Measurements from ENCODE around the gene CRKL. TPM values are rescaled to one million over a fixed set of nuclear protein-coding genes. Genes with fewer than 3 reads are reported as not detected.

CRKL gene
- total RNA-seq, 1 experiment from 2014 or later: 30.6 TPM

GRCh38 chr22:20987375-20987774, 70.2 kb downstream of the CRKL start:
- DNase-seq (ENCODE audit: low read depth): no peak
- in situ Hi-C loops (cut with HindIII; ENCODE audit: low pct_unique_long_range_greater_than_20kb, low sequenced_read_pairs): no loop called here

GRCh38 chr22:20988573-20989322, 71.5 kb downstream of the CRKL start:
- no peak for DNase-seq (ENCODE audit: low read depth)
- in situ Hi-C loops (cut with HindIII; ENCODE audit: low pct_unique_long_range_greater_than_20kb, low sequenced_read_pairs): no loop called here

GRCh38 chr22:20989323-20990138, 72.3 kb downstream of the CRKL start:
- DNase-seq (ENCODE audit: low read depth): no peak
- in situ Hi-C loops (cut with HindIII; ENCODE audit: low pct_unique_long_range_greater_than_20kb, low sequenced_read_pairs): no loop called here

GRCh38 chr22:20990184-20991180, 73.3 kb downstream of the CRKL start:
- no peak for DNase-seq (ENCODE audit: low read depth)
- in situ Hi-C loops (cut with HindIII; ENCODE audit: low pct_unique_long_range_greater_than_20kb, low sequenced_read_pairs): no loop called here

- in situ Hi-C loops (cut with HindIII; ENCODE audit: low pct_unique_long_range_greater_than_20kb, low sequenced_read_pairs): no loop called here
- DNase-seq (ENCODE audit: low read depth): no peak
Measured at GRCh38 chr22:20991252-20992055, 74.2 kb downstream of the CRKL start.

GRCh38 chr22:20992056-20992442, 74.8 kb downstream of the CRKL start:
- in situ Hi-C loops (cut with HindIII; ENCODE audit: low pct_unique_long_range_greater_than_20kb, low sequenced_read_pairs): no loop called here

GRCh38 chr22:20992456-20993303, 75.5 kb downstream of the CRKL start:
- no peak for DNase-seq (ENCODE audit: low read depth)
- in situ Hi-C loops (cut with HindIII; ENCODE audit: low pct_unique_long_range_greater_than_20kb, low sequenced_read_pairs): no loop called here

More at GRCh38 chr22:20992056-20992442, 74.8 kb downstream of the CRKL start:
- no peak for DNase-seq (ENCODE audit: low read depth)

- no peak for DNase-seq (ENCODE audit: low read depth)
- in situ Hi-C loops (cut with HindIII; ENCODE audit: low pct_unique_long_range_greater_than_20kb, low sequenced_read_pairs): no loop called here
Measured at GRCh38 chr22:20993304-20994127, 76.3 kb downstream of the CRKL start.

- in situ Hi-C loops (cut with HindIII; ENCODE audit: low pct_unique_long_range_greater_than_20kb, low sequenced_read_pairs): no loop called here
- DNase-seq (ENCODE audit: low read depth): no peak
Measured at GRCh38 chr22:20994128-20994901, 77.1 kb downstream of the CRKL start.

- in situ Hi-C loops (cut with HindIII; ENCODE audit: low pct_unique_long_range_greater_than_20kb, low sequenced_read_pairs): no loop called here
- DNase-seq (ENCODE audit: low read depth): no peak
Measured at GRCh38 chr22:20994902-20995241, 77.7 kb downstream of the CRKL start.

- no peak for DNase-seq (ENCODE audit: low read depth)
Measured at GRCh38 chr22:20995329-20996030, 78.3 kb downstream of the CRKL start.

GRCh38 chr22:20996031-20996410, 78.8 kb downstream of the CRKL start:
- in situ Hi-C loops (cut with HindIII; ENCODE audit: low pct_unique_long_range_greater_than_20kb, low sequenced_read_pairs): no loop called here
- no peak for DNase-seq (ENCODE audit: low read depth)

More at GRCh38 chr22:20995329-20996030, 78.3 kb downstream of the CRKL start:
- in situ Hi-C loops (cut with HindIII; ENCODE audit: low pct_unique_long_range_greater_than_20kb, low sequenced_read_pairs): no loop called here

GRCh38 chr22:20996598-20997535, 79.7 kb downstream of the CRKL start:
- DNase-seq (ENCODE audit: low read depth): no peak
- in situ Hi-C loops (cut with HindIII; ENCODE audit: low pct_unique_long_range_greater_than_20kb, low sequenced_read_pairs): no loop called here
